Islet of Langerhans (tissue), 1 donor: ENCODE data around the gene ECHDC1.
"Not testable (repeated sequence)": the region's sequence is repeated elsewhere in the genome, so short reads cannot be mapped to it uniquely, and the experiment has no call there.

Experiments used
- FAIRE-seq: peaks from one replicate; lab custom pipeline; 2011; peaks lifted over from hg19 to GRCh38; lab: Jason Lieb, UNC

ECHDC1 gene

GRCh38 chr6:127342946-127343808 is at the start of gene ECHDC1:
Gene ECHDC1, minus strand, starts transcription at chr6:127343609. Its CDS starts 12,581 bp downstream, at chr6:127331028.
- FAIRE-seq = no peak

GRCh38 chr6:127392301-127392700 is 48.9 kb upstream of the ECHDC1 start:
- no peak for FAIRE-seq

GRCh38 chr6:127391094-127391953 is 47.9 kb upstream of the ECHDC1 start:
- FAIRE-seq = no peak

- no peak for FAIRE-seq
These were observed 46.3 kb upstream of the ECHDC1 start for GRCh38 chr6:127389706-127390105.

GRCh38 chr6:127385668-127386430 is 42.4 kb upstream of the ECHDC1 start:
- FAIRE-seq = no peak

- not testable (repeated sequence) for FAIRE-seq
These were observed 41.4 kb upstream of the ECHDC1 start for GRCh38 chr6:127384848-127385247.

GRCh38 chr6:127383988-127384387 is 40.6 kb upstream of the ECHDC1 start:
- FAIRE-seq = no peak

- no peak for FAIRE-seq
These were observed 39.0 kb upstream of the ECHDC1 start for GRCh38 chr6:127382413-127382812.

GRCh38 chr6:127381384-127381783 is 38.0 kb upstream of the ECHDC1 start:
- FAIRE-seq = no peak

GRCh38 chr6:127376685-127377084 is 33.3 kb upstream of the ECHDC1 start:
- no peak for FAIRE-seq

- FAIRE-seq = no peak
These were observed 23.6 kb upstream of the ECHDC1 start for GRCh38 chr6:127367023-127367375.

GRCh38 chr6:127366282-127367022 is 23.0 kb upstream of the ECHDC1 start:
- no peak for FAIRE-seq

GRCh38 chr6:127365874-127366273 is 22.5 kb upstream of the ECHDC1 start:
- no peak for FAIRE-seq

- FAIRE-seq = no peak
These were observed 9.1 kb upstream of the ECHDC1 start for GRCh38 chr6:127352524-127352923.

GRCh38 chr6:127349980-127350379 is 6.6 kb upstream of the ECHDC1 start:
- no peak for FAIRE-seq

GRCh38 chr6:127348028-127348661 is 4.7 kb upstream of the ECHDC1 start:
- no peak for FAIRE-seq

GRCh38 chr6:127347178-127347577 is 3.8 kb upstream of the ECHDC1 start:
- FAIRE-seq = no peak

- no peak for FAIRE-seq
These were observed 2.1 kb upstream of the ECHDC1 start for GRCh38 chr6:127345521-127345920.

- FAIRE-seq = no peak
These were observed 625 bp upstream of the ECHDC1 start for GRCh38 chr6:127343809-127344659.

- no peak for FAIRE-seq
These were observed 988 bp downstream of the ECHDC1 start for GRCh38 chr6:127342296-127342945.
